OCI-LY1 (cell line): Measurements from ENCODE around the gene CD19.

Experiments used
- EZH2 ChIP-seq: fragments of 200-600 bp; sonication (generic), shearing (Covaris generic); IDR thresholded peaks from 2 replicates; pipeline ENCODE4 v1.8.0; 2017; ENCODE audit warnings: borderline replicate concordance, mixed run types, mild to moderate bottlenecking, antibody characterized with exemption, low read length, moderate library complexity, mixed read lengths
- TF ChIP-seq, protein P1 (sequence below): fragments of 200-600 bp; sonication (generic), shearing (Covaris generic); IDR thresholded peaks from 2 replicates; pipeline ENCODE4 v1.5.1; 2017; ENCODE audit warnings: mild to moderate bottlenecking, antibody characterized with exemption, low read length, moderate library complexity, mixed read lengths

DNA sequence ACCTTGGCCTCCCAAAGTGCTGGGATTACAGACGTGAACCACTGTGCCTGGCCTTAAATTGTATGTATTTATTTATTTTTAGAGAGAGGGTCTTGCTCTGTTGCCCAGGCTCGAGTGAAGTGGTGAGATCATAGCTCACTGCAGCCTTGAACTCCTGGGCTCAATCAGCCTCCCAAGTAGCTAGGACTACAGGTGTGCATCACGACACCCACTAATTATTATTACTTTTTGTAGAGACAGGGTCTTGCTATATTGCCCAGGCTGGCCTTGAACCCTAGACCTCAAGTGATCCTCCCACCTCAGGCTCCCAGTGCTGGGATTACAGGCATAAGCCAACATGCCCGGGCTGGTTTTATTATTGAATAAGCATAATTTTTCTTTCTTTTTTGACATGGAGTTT, 14.9 kb downstream of the CD19 start:
- TF ChIP-seq, protein P1, sequence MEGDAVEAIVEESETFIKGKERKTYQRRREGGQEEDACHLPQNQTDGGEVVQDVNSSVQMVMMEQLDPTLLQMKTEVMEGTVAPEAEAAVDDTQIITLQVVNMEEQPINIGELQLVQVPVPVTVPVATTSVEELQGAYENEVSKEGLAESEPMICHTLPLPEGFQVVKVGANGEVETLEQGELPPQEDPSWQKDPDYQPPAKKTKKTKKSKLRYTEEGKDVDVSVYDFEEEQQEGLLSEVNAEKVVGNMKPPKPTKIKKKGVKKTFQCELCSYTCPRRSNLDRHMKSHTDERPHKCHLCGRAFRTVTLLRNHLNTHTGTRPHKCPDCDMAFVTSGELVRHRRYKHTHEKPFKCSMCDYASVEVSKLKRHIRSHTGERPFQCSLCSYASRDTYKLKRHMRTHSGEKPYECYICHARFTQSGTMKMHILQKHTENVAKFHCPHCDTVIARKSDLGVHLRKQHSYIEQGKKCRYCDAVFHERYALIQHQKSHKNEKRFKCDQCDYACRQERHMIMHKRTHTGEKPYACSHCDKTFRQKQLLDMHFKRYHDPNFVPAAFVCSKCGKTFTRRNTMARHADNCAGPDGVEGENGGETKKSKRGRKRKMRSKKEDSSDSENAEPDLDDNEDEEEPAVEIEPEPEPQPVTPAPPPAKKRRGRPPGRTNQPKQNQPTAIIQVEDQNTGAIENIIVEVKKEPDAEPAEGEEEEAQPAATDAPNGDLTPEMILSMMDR = no peak
- TF ChIP-seq EZH2 = no peak
